Endothelial cell (in vitro differentiated cells): ENCODE results near the gene OR2G3. TPM values are rescaled to one million over a fixed set of nuclear protein-coding genes. Genes with fewer than 3 reads are reported as not detected.

Source experiments
- DNase-seq: peaks from one replicate; pipeline ENCODE4 v3.0.0; 2021; ENCODE audit warnings: low spot score
- H3K27ac Mint-ChIP-seq: one replicate; pipeline ENCODE4 v1.8.0; 2021; ENCODE audit warnings: mixed read lengths, inconsistent platforms; ENCODE audit not compliant: unreplicated experiment
- H3K27me3 Mint-ChIP-seq: one replicate; pipeline ENCODE4 v1.8.0; 2021; ENCODE audit warnings: mild to moderate bottlenecking, moderate library complexity, mixed read lengths, inconsistent platforms; ENCODE audit not compliant: unreplicated experiment
- H3K36me3 Mint-ChIP-seq: one replicate; pipeline ENCODE4 v1.8.0; 2021; ENCODE audit warnings: mild to moderate bottlenecking, low read depth, mixed read lengths, inconsistent platforms; ENCODE audit not compliant: unreplicated experiment
- H3K4me1 Mint-ChIP-seq: one replicate; pipeline ENCODE4 v1.8.0; 2021; ENCODE audit warnings: mild to moderate bottlenecking, mixed read lengths, inconsistent platforms; ENCODE audit not compliant: unreplicated experiment
- H3K4me3 Mint-ChIP-seq: one replicate; pipeline ENCODE4 v1.8.0; 2021; ENCODE audit warnings: mild to moderate bottlenecking, mixed read lengths, inconsistent platforms; ENCODE audit not compliant: unreplicated experiment
- H3K9me3 Mint-ChIP-seq: one replicate; pipeline ENCODE4 v1.8.0; 2021; ENCODE audit warnings: mixed read lengths, inconsistent platforms; ENCODE audit not compliant: unreplicated experiment
- CTCF ChIP-seq: fragments of 200-600 bp; sonication (generic); IDR thresholded peaks from one replicate; pipeline ENCODE4 v1.5.0; 2021; ENCODE audit warnings: antibody characterized with exemption; ENCODE audit not compliant: unreplicated experiment
- total RNA-seq: library from RNA; stranded (reverse); fragmentation: NEBNext Ultra II Directional; extraction: Animal tissue kit (Norgen Biotek cat#: 25700); gene quantifications from one replicate; pipeline ENCODE4 v1.2.1, GENCODE V29; 2021; ENCODE audit not compliant: unreplicated experiment

OR2G3 gene
- total RNA-seq, 1 donor from 2014 or later, result not detected

GRCh38 chr1:247574664-247575063 is 30.7 kb upstream of the OR2G3 start:
- DNase-seq, result no peak
- TF ChIP-seq CTCF, result no peak
- Mint-ChIP-seq H3K36me3 (no peaks in the 10 kb centered on the region), H3K27me3 (no peaks in the 10 kb centered on the region), H3K4me1 (no peaks in the 10 kb centered on the region), H3K9me3 (no peaks in the 10 kb centered on the region), H3K27ac (no peak overlapping the region), H3K4me3 (no peak overlapping the region)

GRCh38 chr1:247576514-247576913 is 28.9 kb upstream of the OR2G3 start:
- no peaks in the 10 kb centered on the region for H3K27me3 Mint-ChIP-seq
- no peak for DNase-seq
- no peaks in the 10 kb centered on the region for H3K9me3 Mint-ChIP-seq

GRCh38 chr1:247578946-247579460 is 26.4 kb upstream of the OR2G3 start:
- TF ChIP-seq CTCF, result no peak
- H3K27me3 Mint-ChIP-seq, result no peaks in the 10 kb centered on the region
- no peak for DNase-seq
- no peaks in the 10 kb centered on the region for H3K4me1 Mint-ChIP-seq
- no peak overlapping the region for H3K27ac Mint-ChIP-seq
- H3K9me3 Mint-ChIP-seq, result no peaks in the 10 kb centered on the region
- no peak overlapping the region for H3K4me3 Mint-ChIP-seq
- H3K36me3 Mint-ChIP-seq, result no peaks in the 10 kb centered on the region

More at GRCh38 chr1:247576514-247576913, 28.9 kb upstream of the OR2G3 start:
- Mint-ChIP-seq H3K27ac (no peak overlapping the region), H3K4me3 (no peak overlapping the region), H3K4me1 (no peaks in the 10 kb centered on the region), H3K36me3 (no peaks in the 10 kb centered on the region)
- TF ChIP-seq CTCF, result peak; percentile 33

GRCh38 chr1:247588060-247588459 is 17.3 kb upstream of the OR2G3 start, which contains the start of gene OR2G2:
Gene OR2G2 (plus strand): TSS chr1:247588360. CDS start chr1:247588360, 0 bp downstream.
- H3K27me3 Mint-ChIP-seq, result peaks cover 4% of the 10 kb centered on the region
- no peaks in the 10 kb centered on the region for H3K9me3 Mint-ChIP-seq
- H3K4me1 Mint-ChIP-seq, result peaks cover 4% of the 10 kb centered on the region
- H3K36me3 Mint-ChIP-seq, result no peaks in the 10 kb centered on the region
- DNase-seq, result no peak
- no peak for TF ChIP-seq CTCF
- H3K27ac Mint-ChIP-seq, result no peak within 1 kb of the TSS
- no peak within 1 kb of the TSS for H3K4me3 Mint-ChIP-seq

- Mint-ChIP-seq H3K9me3 (no peaks in the 10 kb centered on the region), H3K27ac (no peak overlapping the region), H3K4me1 (no peaks in the 10 kb centered on the region), H3K27me3 (peaks cover 4% of the 10 kb centered on the region), H3K36me3 (no peaks in the 10 kb centered on the region), H3K4me3 (no peak overlapping the region)
- no peak for TF ChIP-seq CTCF
- DNase-seq, result no peak
These were observed 8.0 kb downstream of the OR2G3 start for GRCh38 chr1:247613405-247613804.
